Measurements from ENCODE around the gene LIN52.

Gene LIN52

GRCh38 chr14:74084277-74085046 is at the start of gene LIN52, which contains the start of gene ALDH6A1:
Gene LIN52 (plus strand): TSS chr14:74084956. CDS start chr14:74084975, 19 bp downstream.
Gene ALDH6A1 (minus strand): TSS chr14:74084453. CDS start chr14:74084394, 59 bp downstream.
- peak; percentile 100 for DNase-seq (ENCODE audit: low spot score)

DNA sequence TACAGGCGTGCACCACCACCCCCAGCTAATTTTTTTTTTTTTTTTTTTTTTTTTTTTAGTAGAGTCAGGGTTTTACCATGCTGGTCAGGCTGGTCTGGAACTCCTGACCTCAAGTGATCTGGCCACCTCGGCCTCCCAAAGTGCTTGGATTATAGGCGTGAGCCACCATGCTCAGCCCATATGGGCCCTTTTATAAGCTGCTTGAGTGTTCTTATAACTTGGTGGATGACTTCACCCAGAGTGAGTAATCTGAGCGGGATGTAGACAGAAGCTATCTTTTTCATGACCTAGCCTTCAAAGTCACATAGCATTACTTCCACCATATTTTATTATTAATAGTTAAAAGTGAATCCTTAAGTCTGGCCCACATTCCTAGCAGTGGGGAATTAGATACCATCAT is 49.2 kb upstream of the LIN52 start:
- peak; percentile 24 for DNase-seq (ENCODE audit: low spot score)

DNA sequence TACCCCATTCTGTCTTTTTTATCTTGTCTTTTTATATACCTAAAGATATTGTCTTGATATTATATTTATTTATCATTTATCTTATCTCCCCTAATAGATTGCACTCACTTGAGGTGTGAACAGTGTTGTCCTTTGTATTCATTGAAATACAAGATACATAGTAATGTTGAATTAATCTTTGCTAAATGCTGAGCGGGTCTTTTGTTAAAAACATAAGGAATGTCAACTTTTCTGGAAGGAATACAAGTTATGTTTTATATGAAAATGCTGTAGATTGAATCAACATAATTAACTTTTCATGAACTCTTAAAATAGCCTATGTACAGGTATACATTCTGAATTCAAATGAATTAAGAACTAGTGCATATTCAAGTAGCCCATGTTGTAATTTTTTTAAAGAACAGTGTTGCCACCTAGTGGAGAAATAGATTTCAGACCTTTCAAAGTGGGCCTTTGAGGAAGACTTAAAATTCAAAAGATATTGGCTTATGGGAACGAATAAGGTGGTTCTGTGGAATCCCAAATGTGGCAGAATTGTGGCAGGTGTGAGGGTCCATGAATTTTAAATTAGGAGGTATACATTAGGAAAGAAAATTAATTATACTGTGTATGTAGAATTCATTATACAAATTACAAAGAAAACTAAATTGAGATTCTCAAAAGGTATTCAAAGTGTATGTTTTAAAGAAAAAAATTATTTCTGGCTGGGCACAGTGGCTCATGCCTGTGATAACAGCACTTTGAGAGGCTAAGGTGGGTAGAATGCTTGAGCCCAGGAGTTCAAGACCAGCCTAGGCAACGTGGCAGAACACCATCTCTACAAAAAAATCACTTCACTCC is 46.5 kb upstream of the LIN52 start:
- DNase-seq (ENCODE audit: low spot score) = peak; percentile 60

GRCh38 chr14:74042296-74042695 is 42.5 kb upstream of the LIN52 start:
- DNase-seq (ENCODE audit: low spot score) = no peak

GRCh38 chr14:74045522-74045921 is 39.2 kb upstream of the LIN52 start:
- DNase-seq (ENCODE audit: low spot score) = no peak

DNA sequence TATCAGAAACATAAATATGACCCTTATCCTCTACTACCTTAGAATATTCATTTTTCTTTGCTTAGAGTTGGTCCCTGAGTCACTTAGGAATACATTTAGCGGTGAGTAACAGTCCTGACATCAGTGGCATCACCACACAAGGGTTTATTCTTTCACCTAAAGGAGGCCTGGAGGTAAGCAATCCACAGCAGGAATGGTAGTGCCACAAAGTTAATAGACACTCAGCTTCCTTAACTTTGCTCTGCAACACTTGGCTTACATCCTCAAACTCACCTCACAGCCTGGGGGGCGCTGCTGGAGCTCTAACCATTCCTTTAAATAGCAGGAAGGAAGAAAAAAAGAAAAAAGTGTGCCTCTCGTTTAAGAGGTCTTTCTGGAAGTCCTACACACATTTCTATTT is 36.5 kb upstream of the LIN52 start:
- DNase-seq (ENCODE audit: low spot score) = no peak

- peak; percentile 9 for DNase-seq (ENCODE audit: low spot score)
Measured at GRCh38 chr14:74049876-74050495, 34.8 kb upstream of the LIN52 start.

DNA sequence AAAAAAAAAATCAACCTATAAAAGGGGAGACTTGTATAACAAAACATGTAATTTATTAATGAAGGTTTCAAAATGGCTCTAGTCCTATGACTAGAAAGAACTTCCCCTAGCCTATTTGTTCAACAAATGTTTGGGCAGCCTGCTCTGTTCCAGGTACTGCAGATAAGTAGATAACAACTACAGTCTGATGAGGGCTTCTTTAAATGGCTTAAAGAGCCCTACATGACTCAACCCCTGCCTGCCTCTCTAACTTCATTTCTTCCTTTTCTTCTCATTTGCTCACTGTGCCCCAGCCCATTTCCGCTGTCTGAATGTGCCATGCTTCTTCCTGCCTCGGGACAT is 22.0 kb upstream of the LIN52 start:
- no peak for DNase-seq (ENCODE audit: low spot score)

DNA sequence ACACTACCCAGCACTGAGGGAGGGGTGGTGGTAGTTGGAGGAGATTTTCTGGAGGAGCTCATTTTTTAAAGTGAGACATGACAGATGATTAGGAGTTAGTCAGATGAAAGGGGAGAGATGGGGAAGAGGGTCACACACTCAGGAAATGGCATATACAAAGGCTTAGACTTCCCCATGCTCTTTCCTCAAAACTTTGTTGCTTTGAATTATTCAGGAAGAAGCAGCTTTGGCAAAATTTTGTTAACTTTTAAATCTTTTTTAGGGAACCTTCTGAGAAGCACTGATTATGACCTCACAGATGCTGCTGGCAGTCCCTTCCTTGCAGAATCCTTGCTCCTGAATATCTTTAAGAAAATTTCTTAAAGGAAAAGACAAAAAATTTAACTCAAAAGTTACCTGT is 20.3 kb upstream of the LIN52 start:
- no peak for DNase-seq (ENCODE audit: low spot score)

GRCh38 chr14:74064883-74065282 is 19.9 kb upstream of the LIN52 start:
- no peak for DNase-seq (ENCODE audit: low spot score)

GRCh38 chr14:74065746-74066575 is 18.8 kb upstream of the LIN52 start:
- no peak for DNase-seq (ENCODE audit: low spot score)

DNA sequence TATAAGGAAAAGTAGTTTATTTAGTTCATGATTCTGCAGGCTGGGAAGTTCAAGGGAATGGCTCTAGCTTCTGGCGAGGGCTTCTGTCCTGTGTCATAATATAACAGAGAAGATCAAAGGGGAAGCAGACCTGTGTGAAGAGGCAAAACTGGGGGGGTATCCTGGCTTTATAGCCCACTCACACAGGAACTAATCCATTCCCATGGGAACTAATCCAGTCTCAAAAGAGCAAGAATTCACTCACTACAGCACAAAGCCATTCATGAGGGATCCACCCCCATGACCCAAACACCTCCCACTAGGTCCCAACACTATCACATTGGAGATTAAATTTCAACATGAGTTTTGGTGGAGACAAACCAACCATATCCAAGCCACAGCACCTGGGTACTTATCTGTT is 7.4 kb upstream of the LIN52 start:
- DNase-seq (ENCODE audit: low spot score) = no peak

GRCh38 chr14:74080820-74081460 is 3.8 kb upstream of the LIN52 start:
- DNase-seq (ENCODE audit: low spot score) = no peak

DNA sequence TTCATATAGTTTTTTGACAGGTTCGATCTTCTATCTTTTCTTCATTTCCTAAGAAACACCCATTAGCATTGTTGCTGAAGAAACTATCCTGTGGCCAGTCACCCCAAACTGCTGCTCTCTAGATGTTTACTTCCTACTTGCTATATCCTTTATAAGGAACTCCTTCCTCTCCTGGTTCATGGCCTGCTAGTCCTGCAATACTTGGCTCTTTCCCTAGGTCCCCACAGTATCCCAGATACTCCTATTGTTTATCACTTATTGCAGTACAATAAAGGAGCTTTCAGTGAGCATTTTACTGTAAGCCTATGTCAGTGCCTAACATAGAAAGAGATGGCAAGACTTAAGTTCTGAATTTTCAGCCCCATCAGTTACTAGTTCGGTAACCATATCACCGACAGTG is 3.3 kb upstream of the LIN52 start:
- DNase-seq (ENCODE audit: low spot score) = no peak

GRCh38 chr14:74083161-74083560 is 1.6 kb upstream of the LIN52 start:
- DNase-seq (ENCODE audit: low spot score) = no peak

DNA sequence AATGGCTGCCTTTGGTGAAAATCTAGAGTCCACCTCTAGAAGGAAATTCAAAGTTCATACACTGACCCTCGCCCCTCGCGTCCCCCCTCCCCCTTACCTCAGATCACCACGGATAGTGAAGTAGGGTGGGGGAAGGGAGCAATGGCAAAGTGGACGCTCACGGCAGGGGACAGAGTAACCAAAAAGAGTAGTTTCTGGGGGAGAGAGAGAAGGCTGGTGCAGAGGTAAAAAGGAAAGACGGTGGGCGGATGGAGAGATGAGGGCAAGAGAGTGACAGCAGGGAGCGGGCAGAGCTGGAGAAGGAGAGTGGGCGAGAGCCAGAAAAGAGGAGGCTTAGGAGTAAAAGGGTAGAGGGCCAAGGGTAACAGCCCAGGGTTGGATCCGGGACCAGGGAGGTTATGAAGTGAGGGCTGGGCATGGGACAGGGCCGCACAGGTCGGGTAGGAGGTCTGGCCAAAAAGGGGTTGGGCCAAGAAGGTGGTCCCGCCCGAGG is 926 bp upstream of the LIN52 start:
- no peak for DNase-seq (ENCODE audit: low spot score)

DNA sequence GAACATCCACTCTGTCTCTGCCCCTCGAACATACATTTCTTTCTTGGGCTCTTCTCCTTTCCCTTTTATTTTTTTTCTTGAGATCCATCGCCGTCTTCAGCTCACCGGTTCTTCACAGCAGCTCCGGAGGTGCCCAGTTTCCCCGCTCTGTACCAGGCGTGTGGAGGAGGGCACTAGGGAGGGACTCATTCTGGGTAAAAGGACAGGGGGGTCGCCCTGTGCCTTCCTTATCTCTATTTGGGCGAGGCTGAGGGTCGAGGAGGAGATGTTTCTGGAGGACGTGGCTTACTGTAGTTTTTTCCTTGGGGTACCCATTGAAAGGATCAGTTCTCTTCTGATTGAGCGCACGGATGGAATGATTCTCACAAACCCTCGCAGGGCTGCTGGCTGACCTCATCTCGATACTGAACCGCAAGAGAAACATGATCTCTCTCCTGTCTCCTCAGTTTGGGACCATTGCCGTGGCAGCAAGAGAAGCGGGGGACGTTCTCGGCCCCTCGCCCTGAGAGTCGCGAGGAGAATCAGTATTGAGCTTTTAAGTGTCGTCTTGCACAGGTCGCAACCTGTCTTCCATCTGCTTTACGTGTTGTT is 386 bp downstream of the LIN52 start:
- peak; percentile 45 for DNase-seq (ENCODE audit: low spot score)

- DNase-seq (ENCODE audit: low spot score) = no peak
Measured at GRCh38 chr14:74085828-74086227, 1.1 kb downstream of the LIN52 start.

GRCh38 chr14:74089251-74090020 is 4.7 kb downstream of the LIN52 start:
- no peak for DNase-seq (ENCODE audit: low spot score)

DNA sequence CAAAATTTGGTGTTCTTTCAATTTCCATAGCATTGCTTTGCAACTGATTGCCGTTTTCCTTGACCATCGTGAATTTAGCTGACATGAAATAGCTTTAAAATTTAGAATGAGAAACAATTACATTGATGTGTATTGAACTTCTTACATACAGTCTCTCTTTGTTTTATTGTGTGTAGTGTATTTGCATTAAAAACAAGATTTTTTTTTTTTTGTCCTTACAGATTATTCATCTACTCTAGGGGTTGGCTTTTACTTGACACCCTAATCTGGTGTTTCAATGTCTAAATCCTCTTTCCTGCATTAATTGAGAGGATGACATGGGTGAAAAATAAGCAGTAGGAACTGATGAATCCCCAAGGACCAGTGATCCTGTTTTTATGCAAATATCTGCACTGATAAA is 20.6 kb downstream of the LIN52 start:
- DNase-seq (ENCODE audit: low spot score) = no peak
